NT2/D1 (cell line): ENCODE measurements around the gene SLC7A14.
"Not testable (repeated sequence)": the region's sequence is repeated elsewhere in the genome, so short reads cannot be mapped to it uniquely, and the experiment has no call there.

Source experiments
- DNase-seq: peaks from one replicate; pipeline ENCODE4 v3.0.0-alpha.2; 2011; ENCODE audit warnings: low read depth, low spot score
- H3K27me3 ChIP-seq: 2 replicates; pipeline ENCODE4 v1.6.0; 2011; ENCODE audit warnings: mild to moderate bottlenecking; ENCODE audit not compliant: insufficient read length, insufficient read depth
- H3K36me3 ChIP-seq: 2 replicates; pipeline ENCODE4 v1.6.1; 2011; ENCODE audit warnings: mild to moderate bottlenecking, low read length, mixed read lengths; ENCODE audit not compliant: insufficient read depth, insufficient read length
- H3K4me1 ChIP-seq: 2 replicates; pipeline ENCODE4 v1.5.1; 2011; ENCODE audit not compliant: insufficient read depth, insufficient read length
- H3K4me3 ChIP-seq: 2 replicates; pipeline ENCODE4 v1.5.1; 2011; ENCODE audit warnings: low read depth; ENCODE audit not compliant: insufficient read length
- H3K9ac ChIP-seq: 2 replicates; pipeline ENCODE4 v1.6.0; 2011; ENCODE audit warnings: low read depth; ENCODE audit not compliant: insufficient read length
- H3K9me3 ChIP-seq: 2 replicates; pipeline ENCODE4 v1.5.1; 2011; ENCODE audit warnings: mild to moderate bottlenecking, low read length; ENCODE audit not compliant: insufficient read depth
- SUZ12 ChIP-seq: IDR thresholded peaks from 2 replicates; pipeline ENCODE4 v1.6.1; 2011; ENCODE audit not compliant: insufficient read length, insufficient read depth; ENCODE audit errors: extremely low read depth
- YY1 ChIP-seq: IDR thresholded peaks from 2 replicates; pipeline ENCODE4 v1.6.1; 2011; ENCODE audit not compliant: insufficient read length, insufficient read depth
- ZNF274 ChIP-seq: IDR thresholded peaks from 2 replicates; pipeline ENCODE4 v1.6.1; 2011; ENCODE audit warnings: mild to moderate bottlenecking, low read depth, low read length

The SLC7A14 gene

GRCh38 chr3:170593634-170594033 lies 7.8 kb upstream of the SLC7A14 start:
- Histone ChIP-seq H3K36me3 (no peaks in the 10 kb centered on the region), H3K9ac (no peak overlapping the region), H3K27me3 (no peaks in the 10 kb centered on the region), H3K9me3 (no peaks in the 10 kb centered on the region), H3K4me1 (no peaks in the 10 kb centered on the region), H3K4me3 (no peak overlapping the region)
- DNase-seq = no peak
- TF ChIP-seq SUZ12 = no peak
- no peak for TF ChIP-seq ZNF274
- no peak for TF ChIP-seq YY1

- Histone ChIP-seq H3K36me3 (no peaks in the 10 kb centered on the region), H3K4me3 (no peak overlapping the region), H3K9ac (no peak overlapping the region), H3K4me1 (no peaks in the 10 kb centered on the region), H3K9me3 (0 out of 2 replicates have a peak, but pooled peaks cover 6% of the 10 kb centered on the region), H3K27me3 (peaks cover 39% of the 10 kb centered on the region)
- TF ChIP-seq SUZ12 (no peak), YY1 (no peak), ZNF274 (no peak)
- no peak for DNase-seq
Measured at GRCh38 chr3:170589113-170589512, 3.2 kb upstream of the SLC7A14 start.

DNA sequence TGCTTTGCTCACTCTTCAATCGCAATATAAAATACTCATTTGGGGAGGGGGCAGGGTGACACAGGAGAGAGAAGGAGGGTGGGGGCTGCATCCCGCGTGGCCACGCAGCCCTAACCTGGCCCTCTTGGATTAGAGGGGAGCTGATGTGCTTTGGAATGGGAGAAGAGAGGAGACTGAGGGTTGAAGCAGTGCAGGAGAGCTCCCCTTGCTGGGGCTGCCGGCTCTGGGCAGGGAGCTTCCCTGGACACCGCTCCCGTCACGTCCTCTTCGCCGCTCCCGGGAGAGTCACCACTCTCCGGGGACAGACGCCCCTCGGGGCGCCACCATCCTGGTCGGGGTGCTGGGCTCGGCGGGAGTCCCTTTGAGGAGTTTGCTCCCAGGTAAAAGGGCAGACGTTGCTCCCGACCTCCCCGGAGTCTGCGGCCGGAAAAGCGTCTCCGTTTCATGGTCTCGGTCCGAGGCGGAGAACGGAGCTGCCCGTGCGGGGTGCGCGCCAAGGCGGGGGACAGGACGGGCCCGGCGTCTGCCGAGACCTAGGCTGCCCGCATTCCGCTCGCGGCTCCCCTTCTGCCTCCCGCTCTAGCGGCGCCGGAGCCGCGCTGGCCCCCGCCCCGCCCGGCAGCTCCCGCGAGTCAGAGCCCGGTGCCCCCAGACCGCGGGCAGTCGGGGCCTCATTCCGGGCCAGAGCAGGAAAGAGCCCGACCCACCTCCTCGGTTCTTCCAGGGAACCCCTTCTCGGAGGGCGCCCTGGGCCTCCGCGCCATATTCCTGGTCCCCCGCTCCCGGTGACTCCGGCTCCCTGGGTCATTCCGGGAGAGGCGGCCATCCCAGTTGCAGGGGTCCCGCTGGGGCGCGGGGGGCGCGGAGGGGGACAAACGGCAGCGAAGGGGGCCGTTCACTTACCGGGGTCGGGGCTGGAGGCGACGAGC lies 603 bp downstream of the SLC7A14 start:
- TF ChIP-seq ZNF274 (no peak), SUZ12 (no peak), YY1 (no peak)
- peaks cover 59% of the 10 kb centered on the region for H3K27me3 ChIP-seq
- H3K36me3 ChIP-seq = no peaks in the 10 kb centered on the region
- no peak overlapping the region for H3K9ac ChIP-seq
- peak overlapping the region; percentile 44 for H3K4me3 ChIP-seq
- H3K4me1 ChIP-seq = no peaks in the 10 kb centered on the region
- 0 out of 2 replicates have a peak, but pooled peaks cover 6% of the 10 kb centered on the region for H3K9me3 ChIP-seq
- DNase-seq = peak; percentile 6

DNA sequence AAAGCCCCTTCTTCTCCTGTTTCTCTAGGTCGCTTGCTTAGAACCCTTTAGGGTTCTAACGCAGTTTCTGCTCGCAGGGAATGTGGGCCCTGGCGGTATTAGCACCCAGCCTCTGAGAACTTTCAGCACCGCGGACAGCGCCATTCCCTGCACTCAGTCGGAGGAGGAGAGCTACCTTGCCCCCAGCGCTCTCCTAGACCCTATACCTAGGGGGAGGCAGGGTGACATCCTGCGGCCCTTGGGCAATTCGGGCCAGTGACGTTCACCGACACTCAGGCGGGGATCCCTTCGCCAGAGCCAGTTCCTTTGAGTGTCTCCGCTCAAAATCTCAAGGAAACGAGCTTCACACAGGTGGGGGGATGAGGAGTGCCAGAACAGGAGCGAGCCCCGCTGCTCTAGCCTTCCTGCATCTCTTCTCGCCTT lies 1.3 kb downstream of the SLC7A14 start:
- H3K27me3 ChIP-seq = peaks cover 59% of the 10 kb centered on the region
- H3K9me3 ChIP-seq = 0 out of 2 replicates have a peak, but pooled peaks cover 6% of the 10 kb centered on the region
- peak; percentile 75 for DNase-seq
- no peak overlapping the region for H3K9ac ChIP-seq
- H3K36me3 ChIP-seq = no peaks in the 10 kb centered on the region
- TF ChIP-seq YY1 (no peak), SUZ12 (no peak), ZNF274 (no peak)
- no peaks in the 10 kb centered on the region for H3K4me1 ChIP-seq
- H3K4me3 ChIP-seq = peak overlapping the region; percentile 44

GRCh38 chr3:170579646-170580045 lies 6.2 kb downstream of the SLC7A14 start:
- Histone ChIP-seq H3K9ac (no peak overlapping the region), H3K27me3 (peaks cover 25% of the 10 kb centered on the region), H3K4me1 (no peaks in the 10 kb centered on the region), H3K36me3 (no peaks in the 10 kb centered on the region), H3K9me3 (no peaks in the 10 kb centered on the region), H3K4me3 (no peak overlapping the region)
- DNase-seq = no peak
- TF ChIP-seq SUZ12 (no peak), YY1 (no peak), ZNF274 (no peak)

DNA sequence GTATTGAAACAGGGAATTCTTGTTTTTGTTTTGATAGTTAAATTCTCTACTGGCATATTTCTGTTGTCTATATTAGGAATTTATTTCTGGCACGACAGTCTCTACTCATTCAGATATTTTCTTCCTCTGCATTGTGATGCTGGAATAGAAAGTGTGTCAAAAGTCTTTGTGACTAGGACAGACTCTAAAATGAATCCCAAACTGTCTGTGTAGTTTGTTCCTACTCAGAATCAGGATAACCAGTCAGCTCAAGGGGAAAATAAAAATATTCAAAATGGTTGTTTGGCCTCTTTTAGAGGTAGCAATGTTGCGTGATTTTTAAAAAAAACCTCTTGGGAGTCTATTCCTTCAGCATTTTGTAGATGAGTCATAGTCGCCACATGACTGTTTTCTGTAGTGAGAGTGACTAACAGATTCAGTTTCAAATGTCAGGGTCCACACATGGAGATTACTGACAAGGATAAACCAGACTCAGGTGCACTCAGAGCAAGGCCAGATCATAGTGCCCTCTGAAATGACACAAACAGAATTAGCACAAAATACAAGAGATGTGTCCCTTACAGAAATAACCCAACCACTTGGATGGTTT lies 13.1 kb downstream of the SLC7A14 start:
- Histone ChIP-seq H3K4me3 (no peak overlapping the region), H3K9ac (no peak overlapping the region), H3K4me1 (no peaks in the 10 kb centered on the region), H3K36me3 (no peaks in the 10 kb centered on the region), H3K27me3 (no peaks in the 10 kb centered on the region), H3K9me3 (no peaks in the 10 kb centered on the region)
- no peak for TF ChIP-seq ZNF274
- TF ChIP-seq YY1 = no peak
- no peak for TF ChIP-seq SUZ12
- DNase-seq = no peak

- DNase-seq, H3K4me3 ChIP-seq, H3K9ac ChIP-seq, H3K4me1 ChIP-seq, H3K9me3 ChIP-seq, H3K27me3 ChIP-seq, H3K36me3 ChIP-seq: not testable (repeated sequence)
Measured at GRCh38 chr3:170567598-170567997, 18.3 kb downstream of the SLC7A14 start.
